ENCODE measurements around the gene SATB1.
"Not testable (repeated sequence)": the region's sequence is repeated elsewhere in the genome, so short reads cannot be mapped to it uniquely, and the experiment has no call there.

The SATB1 gene

GRCh38 chr3:18424729-18425640, at the start of gene SATB1:
SATB1 (minus strand) TSS chr3:18425339; CDS start chr3:18420967, 4,372 bp downstream.
- peak; percentile 74 for DNase-seq

- DNase-seq: no peak
Measured at GRCh38 chr3:18474202-18474601, 49.1 kb upstream of the SATB1 start.

DNA sequence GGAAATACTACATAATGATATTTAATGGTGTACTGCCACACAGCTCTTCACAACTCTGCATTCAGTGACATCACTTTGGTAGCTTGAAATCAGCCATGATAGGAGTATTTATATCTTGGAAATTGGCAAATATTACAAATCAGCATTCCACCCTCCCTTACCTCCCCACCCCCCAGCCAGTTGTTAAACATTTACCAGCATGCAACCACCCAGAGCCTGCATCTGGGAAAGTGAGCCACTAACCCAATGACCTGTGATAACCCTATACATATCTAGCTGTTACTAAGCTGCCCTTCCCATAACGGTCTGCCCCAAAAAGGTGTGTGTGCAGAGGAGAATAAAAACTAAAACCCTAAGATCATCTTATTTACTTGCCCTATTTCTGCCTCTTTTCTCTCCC, 44.6 kb upstream of the SATB1 start:
- no peak for DNase-seq

GRCh38 chr3:18466136-18466535, 41.0 kb upstream of the SATB1 start:
- no peak for DNase-seq

DNA sequence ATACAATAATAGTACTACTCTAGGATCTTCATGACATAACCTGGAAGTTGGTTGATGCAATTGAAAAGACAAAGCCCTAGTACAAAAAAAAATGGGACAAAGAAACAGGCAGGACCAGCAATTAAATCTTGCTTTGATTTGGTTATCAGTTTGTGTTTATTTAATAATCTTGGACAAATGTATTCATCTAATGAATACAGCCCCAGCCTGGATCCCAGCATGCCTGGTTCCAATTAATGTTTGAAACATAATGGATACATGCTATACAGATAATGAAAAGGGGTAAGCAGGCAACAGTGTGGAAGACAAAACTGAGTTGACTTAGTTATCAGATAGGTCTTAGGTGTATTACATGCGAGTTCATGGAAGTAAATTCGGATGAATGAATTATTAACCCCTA, 29.6 kb upstream of the SATB1 start:
- DNase-seq: no peak

DNA sequence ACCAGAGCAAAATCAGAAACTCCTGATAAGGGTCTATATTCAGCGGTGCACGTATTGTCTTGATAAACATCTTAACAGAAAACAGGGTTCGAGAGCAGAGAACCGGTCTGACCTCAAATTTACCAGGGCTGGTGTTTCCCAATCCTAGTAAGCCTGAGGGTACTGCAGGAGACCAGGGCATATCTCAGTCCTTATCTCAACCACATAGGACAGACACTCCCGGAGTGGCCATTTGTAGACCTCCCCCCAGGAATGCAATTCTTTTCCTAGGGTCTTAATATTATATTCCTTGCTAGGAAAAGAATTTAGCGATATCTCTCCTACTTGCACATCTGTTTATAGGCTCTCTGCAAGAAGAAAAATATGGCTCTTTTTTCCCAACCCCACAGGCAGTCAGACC, 24.5 kb upstream of the SATB1 start:
- DNase-seq: not testable (repeated sequence)

GRCh38 chr3:18447720-18448119, 22.6 kb upstream of the SATB1 start:
- no peak for DNase-seq

DNA sequence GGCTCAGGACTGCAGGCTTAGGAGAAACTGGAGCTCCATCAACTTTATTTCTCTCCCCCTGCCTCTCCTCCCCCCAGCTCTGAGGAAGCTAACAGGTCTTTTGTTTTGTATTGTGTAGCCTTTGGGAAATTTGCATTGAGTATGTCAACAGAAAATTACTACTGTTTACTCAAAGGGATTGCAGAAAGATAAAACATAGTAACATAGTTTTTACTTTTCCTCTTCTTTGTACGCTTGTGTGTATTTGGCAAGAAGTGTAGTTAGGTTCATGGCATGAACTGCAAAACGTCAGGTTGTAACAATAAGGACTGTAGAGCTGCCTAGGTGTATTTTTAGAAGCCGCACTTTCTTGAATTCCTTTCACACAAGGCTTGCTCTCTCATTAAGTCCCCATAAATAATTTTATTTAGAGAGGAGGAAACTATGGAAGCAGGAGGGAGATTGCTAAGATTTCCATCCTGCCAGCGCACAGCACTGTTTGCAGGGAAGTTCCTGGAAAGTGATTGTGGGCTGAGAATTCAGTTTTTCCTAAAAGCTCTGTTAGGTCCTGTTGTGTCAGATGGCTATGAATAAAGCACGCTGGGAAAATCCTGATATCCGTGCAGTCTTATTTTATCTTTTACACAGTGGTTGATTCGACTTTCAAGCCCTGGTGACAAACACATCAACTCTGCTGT, 21.1 kb upstream of the SATB1 start:
- DNase-seq: no peak

- peak; percentile 82 for DNase-seq
Measured at GRCh38 chr3:18445401-18446148, 20.4 kb upstream of the SATB1 start.

- DNase-seq: peak; percentile 82
Measured at GRCh38 chr3:18444595-18445400, 19.7 kb upstream of the SATB1 start.

DNA sequence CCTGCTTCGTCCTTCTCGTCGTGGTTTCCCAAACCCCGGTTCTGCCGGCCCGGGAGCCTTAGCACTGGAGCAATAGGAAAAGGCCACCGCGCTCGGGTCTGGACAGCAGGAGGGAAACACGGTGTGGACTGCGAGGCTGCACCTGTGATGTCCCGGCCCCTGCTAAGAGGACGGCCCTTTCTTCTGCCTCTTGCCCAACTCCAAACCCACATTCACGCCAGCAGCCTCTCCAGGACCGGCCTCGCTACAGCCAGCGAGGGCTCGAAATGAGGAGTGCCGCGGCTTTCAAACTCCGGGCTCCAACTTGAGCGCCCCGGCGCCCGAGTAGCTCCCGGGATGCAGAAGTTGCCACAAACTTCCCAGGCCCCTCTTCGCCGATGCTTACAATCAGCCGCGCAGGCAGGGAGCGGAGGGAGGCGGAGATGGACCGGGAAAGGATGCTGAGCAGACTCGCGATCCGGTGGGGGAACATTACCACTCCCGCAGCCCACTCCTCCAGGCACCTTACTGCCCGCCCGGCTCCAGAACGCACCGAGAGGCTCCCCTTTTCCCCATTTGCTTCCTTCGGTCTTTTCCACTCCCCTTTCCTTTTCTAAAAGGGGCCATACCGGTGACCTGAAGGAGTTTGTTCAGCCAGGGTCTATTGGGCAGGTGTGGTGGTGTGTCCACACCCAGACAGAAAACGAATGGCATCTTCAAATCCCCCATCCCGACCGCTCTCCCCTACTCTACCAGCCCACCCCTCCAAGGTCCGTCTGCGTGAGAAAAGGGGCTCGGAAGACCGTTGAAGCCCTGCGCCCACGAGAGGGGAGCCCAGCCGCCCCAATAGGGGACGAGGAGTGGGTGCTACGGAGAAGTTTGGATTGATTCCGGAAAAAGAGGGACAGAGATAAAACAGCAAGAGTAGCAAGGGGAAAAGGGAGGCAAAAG, 18.8 kb upstream of the SATB1 start:
- no peak for DNase-seq

- no peak for DNase-seq
Measured at GRCh38 chr3:18442756-18443664, 17.9 kb upstream of the SATB1 start.

DNA sequence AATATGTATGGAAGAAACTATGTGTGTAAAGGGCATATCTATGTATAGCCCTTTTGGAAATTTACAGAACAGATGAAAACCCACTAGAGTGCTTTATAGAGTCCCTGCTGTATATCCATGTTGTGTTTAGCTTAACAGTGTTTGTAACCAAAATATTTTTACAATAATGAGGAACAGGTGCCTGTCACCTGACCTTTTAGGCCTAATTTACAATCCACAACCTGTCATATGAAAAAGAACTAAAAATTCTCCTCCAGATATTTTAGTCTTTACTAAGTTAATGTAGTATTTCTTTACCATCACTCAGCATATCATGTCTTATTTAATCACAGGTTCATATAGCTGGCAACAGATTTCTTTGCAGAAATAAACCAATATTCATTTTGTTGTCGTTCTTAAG, 16.4 kb upstream of the SATB1 start:
- DNase-seq: no peak

- DNase-seq: no peak
Measured at GRCh38 chr3:18440066-18440722, 15.1 kb upstream of the SATB1 start.

DNA sequence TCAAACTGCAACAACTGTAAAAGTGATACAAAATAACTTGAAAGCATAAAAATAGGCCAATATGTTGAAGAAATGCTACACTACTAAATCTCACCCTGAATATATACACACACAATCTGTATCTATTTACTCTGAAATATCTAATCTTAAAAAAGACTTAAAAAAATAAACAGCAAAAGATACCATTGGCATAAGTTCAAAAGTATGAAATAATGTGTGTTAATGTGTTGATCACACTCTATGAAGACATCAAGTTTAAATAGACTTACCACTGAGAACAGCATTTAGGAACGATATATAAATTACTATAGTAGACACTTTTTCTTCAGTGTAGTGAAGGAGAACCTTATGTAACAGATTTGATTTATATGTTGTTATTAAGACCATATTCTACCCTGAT, 14.1 kb upstream of the SATB1 start:
- DNase-seq: no peak

DNA sequence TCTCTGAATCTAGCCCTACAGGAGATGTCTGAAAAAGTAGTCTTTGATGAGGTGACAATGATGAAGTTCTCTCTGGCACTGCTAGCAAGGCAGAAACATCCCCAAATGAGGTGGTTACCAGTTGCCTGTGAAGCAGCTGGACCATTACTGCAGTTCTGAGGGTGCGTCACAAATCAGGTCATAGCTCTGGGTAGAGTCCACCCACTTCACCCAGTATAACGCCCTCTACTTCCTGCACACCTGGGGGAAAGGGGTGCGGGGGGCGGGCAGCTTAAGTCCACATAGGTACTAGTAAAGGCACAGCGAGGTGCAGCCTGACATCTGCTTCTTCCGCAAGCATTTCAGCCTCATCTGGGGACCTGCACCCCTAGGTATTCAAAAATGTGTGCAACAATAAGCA, 13.4 kb upstream of the SATB1 start:
- peak; percentile 79 for DNase-seq

DNA sequence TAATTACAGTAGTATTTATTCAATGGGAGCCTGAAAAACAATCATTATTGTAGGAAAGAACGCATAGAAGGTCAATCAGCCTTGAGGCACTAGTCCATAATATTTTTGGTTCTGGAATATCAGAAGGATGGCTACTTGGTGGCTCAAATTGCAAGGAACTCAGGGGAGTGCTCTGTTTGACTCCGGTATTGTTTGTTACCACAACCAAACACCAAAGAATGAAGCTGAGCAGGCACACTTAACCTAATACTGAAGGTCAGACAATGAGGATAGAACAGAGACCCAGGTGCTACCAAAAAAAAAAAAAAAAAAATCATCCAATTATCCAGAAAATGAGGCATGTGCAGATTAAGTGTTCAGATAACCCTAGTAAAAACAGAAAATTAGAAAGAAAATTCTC, 11.1 kb upstream of the SATB1 start:
- no peak for DNase-seq

GRCh38 chr3:18434711-18435110, 9.6 kb upstream of the SATB1 start:
- no peak for DNase-seq

DNA sequence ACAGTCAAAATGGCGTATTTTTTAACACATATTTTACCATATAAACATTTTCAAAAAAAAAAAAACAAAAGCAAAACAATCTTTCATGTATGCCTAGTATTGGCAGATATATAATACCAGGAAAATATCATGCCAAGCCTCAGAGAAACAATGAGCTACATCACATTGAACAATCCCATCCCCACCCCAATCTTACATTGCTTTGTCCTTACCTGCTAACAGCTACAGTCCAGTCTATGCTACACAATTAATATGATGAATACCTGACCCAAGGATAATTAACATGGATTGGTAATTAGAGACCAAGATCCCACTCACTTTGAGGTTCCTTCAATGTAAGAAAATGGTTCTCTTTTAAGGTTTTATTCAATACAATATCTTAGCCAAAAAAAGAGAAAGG, 7.6 kb upstream of the SATB1 start:
- DNase-seq: no peak

- no peak for DNase-seq
Measured at GRCh38 chr3:18431266-18431665, 6.1 kb upstream of the SATB1 start.

Data from CD4-positive, alpha-beta T cell treated with Interleukin-21 for 1 hour (primary cell).